ENCODE data around the gene HDHD2.

DNA sequence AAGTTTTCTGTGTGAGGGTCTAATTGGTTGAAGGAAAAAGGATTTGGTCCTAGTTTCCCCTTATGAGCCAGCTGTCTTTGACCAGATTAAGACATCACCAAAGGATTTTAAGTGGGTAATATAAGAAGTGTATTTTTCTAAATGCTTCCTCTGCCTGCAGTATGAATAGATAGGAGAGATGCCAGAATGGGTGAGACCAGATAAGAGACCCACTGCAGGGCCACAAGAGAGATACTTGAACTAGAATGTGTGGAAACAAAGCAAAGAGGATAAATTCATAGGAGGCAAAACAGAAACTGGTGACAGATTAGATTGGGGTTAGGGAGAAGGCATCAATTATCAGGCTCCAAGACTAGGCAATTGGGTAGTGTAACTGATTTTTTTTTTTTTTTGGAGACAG lies 1.1 kb upstream of the HDHD2 start:
- no peak for TF ChIP-seq EZH2phosphoT487 (IDR thresholded peaks at IDR 0.05)
- TF ChIP-seq, protein P1, sequence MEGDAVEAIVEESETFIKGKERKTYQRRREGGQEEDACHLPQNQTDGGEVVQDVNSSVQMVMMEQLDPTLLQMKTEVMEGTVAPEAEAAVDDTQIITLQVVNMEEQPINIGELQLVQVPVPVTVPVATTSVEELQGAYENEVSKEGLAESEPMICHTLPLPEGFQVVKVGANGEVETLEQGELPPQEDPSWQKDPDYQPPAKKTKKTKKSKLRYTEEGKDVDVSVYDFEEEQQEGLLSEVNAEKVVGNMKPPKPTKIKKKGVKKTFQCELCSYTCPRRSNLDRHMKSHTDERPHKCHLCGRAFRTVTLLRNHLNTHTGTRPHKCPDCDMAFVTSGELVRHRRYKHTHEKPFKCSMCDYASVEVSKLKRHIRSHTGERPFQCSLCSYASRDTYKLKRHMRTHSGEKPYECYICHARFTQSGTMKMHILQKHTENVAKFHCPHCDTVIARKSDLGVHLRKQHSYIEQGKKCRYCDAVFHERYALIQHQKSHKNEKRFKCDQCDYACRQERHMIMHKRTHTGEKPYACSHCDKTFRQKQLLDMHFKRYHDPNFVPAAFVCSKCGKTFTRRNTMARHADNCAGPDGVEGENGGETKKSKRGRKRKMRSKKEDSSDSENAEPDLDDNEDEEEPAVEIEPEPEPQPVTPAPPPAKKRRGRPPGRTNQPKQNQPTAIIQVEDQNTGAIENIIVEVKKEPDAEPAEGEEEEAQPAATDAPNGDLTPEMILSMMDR (IDR thresholded peaks at IDR 0.05): no peak
